Adrenal gland (tissue), 5 donors: ENCODE results near the gene CNOT2.

Source experiments
- POLR2A ChIP-seq, 2 donors: fragments of 450-650 bp; IDR thresholded peaks; one replicate each; pipeline ENCODE4 v1.6.1; 2017; ENCODE audit warnings: antibody characterized with exemption in 2 of 2, mild to moderate bottlenecking in 2 of 2, moderate library complexity in 1 of 2
- TF ChIP-seq, protein P1 (sequence below), 6 experiments: fragments of 450-650 bp in 4 of 6; fragments of 200-600 bp in 2 of 6; sonication (generic) in 1 of 6; IDR thresholded peaks; 1 replicate in 5 of 6; 2 replicates in 1 of 6; pipeline versions ENCODE4 v1.5.1 to v1.8.0; 2016 to 2021; ENCODE audit warnings: antibody characterized with exemption in 6 of 6, mild to moderate bottlenecking in 2 of 6, moderate library complexity in 1 of 6
- donor health status: DM: no; HTN: no; CAD: no.

- TF ChIP-seq POLR2A (IDR thresholded peaks at IDR 0.05) = no peak
- TF ChIP-seq, protein P1, sequence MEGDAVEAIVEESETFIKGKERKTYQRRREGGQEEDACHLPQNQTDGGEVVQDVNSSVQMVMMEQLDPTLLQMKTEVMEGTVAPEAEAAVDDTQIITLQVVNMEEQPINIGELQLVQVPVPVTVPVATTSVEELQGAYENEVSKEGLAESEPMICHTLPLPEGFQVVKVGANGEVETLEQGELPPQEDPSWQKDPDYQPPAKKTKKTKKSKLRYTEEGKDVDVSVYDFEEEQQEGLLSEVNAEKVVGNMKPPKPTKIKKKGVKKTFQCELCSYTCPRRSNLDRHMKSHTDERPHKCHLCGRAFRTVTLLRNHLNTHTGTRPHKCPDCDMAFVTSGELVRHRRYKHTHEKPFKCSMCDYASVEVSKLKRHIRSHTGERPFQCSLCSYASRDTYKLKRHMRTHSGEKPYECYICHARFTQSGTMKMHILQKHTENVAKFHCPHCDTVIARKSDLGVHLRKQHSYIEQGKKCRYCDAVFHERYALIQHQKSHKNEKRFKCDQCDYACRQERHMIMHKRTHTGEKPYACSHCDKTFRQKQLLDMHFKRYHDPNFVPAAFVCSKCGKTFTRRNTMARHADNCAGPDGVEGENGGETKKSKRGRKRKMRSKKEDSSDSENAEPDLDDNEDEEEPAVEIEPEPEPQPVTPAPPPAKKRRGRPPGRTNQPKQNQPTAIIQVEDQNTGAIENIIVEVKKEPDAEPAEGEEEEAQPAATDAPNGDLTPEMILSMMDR (IDR thresholded peaks at IDR 0.05) = no peak
These were observed 62.6 kb downstream of the CNOT2 start for GRCh38 chr12:70305794-70306193.
